DND-41 (cell line): ENCODE data around the gene NOC3L.

ENCODE experiments used
- ATAC-seq: fragments of 200-7000 bp; cut with Tn5 transposase; 3 replicates; pipeline ENCODE4 v1.9.1; 2021; ENCODE audit warnings: low read depth; ENCODE audit not compliant: insufficient read depth
- DNase-seq: peaks from one replicate; pipeline ENCODE4 v3.0.0-alpha.2; 2020
- H2AFZ ChIP-seq: 2 replicates; pipeline ENCODE4 v1.6.0; 2012; ENCODE audit warnings: low read depth, low read length
- H3K27ac ChIP-seq: 2 replicates; pipeline ENCODE4 v1.5.1; 2012; ENCODE audit warnings: low read length, inconsistent platforms
- H3K27me3 ChIP-seq: fragments of 200-600 bp; sonication (generic); 2 replicates; pipeline ENCODE4 v1.6.0; 2012; ENCODE audit warnings: low read length, mild to moderate bottlenecking, inconsistent platforms; ENCODE audit not compliant: insufficient read depth, poor library complexity
- H3K36me3 ChIP-seq: 2 replicates; pipeline ENCODE4 v1.5.1; 2012; ENCODE audit warnings: low read length, inconsistent platforms; ENCODE audit not compliant: insufficient read depth
- H3K4me1 ChIP-seq: 2 replicates; pipeline ENCODE4 v1.5.1; 2012; ENCODE audit warnings: mild to moderate bottlenecking, low read length; ENCODE audit not compliant: insufficient read depth
- H3K4me2 ChIP-seq: 2 replicates; pipeline ENCODE4 v1.6.0; 2012; ENCODE audit warnings: mild to moderate bottlenecking, moderate library complexity, low read length, inconsistent platforms; ENCODE audit not compliant: insufficient read depth
- H3K4me3 ChIP-seq, 2 experiments: fragments of 200-600 bp in 1 of 2; shearing (Covaris generic) in 1 of 2; 2 replicates each; pipeline ENCODE4 v1.5.1; 2012 to 2016; ENCODE audit warnings: inconsistent platforms in 2 of 2, low read length in 2 of 2, mild to moderate bottlenecking in 2 of 2, low read depth in 1 of 2, moderate library complexity in 1 of 2
- H3K79me2 ChIP-seq: 2 replicates; pipeline ENCODE4 v1.6.0; 2012; ENCODE audit warnings: low read length, inconsistent platforms; ENCODE audit not compliant: insufficient read depth
- H3K9ac ChIP-seq: 2 replicates; pipeline ENCODE4 v1.6.0; 2012; ENCODE audit warnings: low read depth, mild to moderate bottlenecking, inconsistent platforms, low read length, moderate library complexity
- H3K9me3 ChIP-seq: 2 replicates; pipeline ENCODE4 v1.5.1; 2012; ENCODE audit warnings: low read length, moderate library complexity, mild to moderate bottlenecking, inconsistent platforms; ENCODE audit not compliant: insufficient read depth, severe bottlenecking
- H4K20me1 ChIP-seq: 2 replicates; pipeline ENCODE4 v1.6.0; 2012; ENCODE audit warnings: low read length; ENCODE audit not compliant: insufficient read depth
- CTCF ChIP-seq: IDR thresholded peaks from 2 replicates; pipeline ENCODE4 v1.5.1; 2012; ENCODE audit warnings: borderline replicate concordance, low read length, moderate library complexity, mild to moderate bottlenecking; ENCODE audit not compliant: poor library complexity, severe bottlenecking; ENCODE audit errors: extremely low read depth
- EZH2 ChIP-seq: IDR thresholded peaks from 3 replicates; pipeline ENCODE4 v1.6.1; 2012; ENCODE audit warnings: borderline replicate concordance, low read depth, mild to moderate bottlenecking, moderate library complexity, low read length, inconsistent platforms; ENCODE audit not compliant: severe bottlenecking

NOC3L gene

DNA sequence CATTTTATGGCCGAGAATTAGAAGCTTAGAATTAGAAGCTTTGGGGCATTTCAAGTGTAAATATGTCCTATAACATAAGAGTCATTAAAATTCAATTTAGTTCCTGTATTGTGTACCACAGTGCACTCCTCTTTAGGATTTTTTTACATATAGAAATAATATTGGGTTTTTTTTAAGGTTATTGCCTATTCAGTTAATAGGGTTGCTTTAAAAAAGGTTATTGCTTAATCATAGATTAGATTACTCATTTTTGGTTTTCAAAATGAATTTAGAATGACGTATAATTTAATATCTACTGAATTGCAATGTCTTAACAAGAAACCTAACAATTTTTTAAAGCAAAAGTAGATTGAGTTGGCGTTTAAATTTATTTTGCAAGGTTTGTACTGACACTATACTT lies 34.1 kb downstream of the NOC3L start:
- TF ChIP-seq CTCF (no peak), EZH2 (no peak)
- Histone ChIP-seq H3K9me3 (no peaks in the 10 kb centered on the region), H3K4me3 (no peak overlapping the region), H2AFZ (no peak overlapping the region), H3K27ac (no peak overlapping the region), H3K36me3 (peaks cover 24% of the 10 kb centered on the region; the same call in 1 of the 2 replicates), H3K27me3 (no peaks in the 10 kb centered on the region), H4K20me1 (no peaks in the 10 kb centered on the region; the same call in 1 of the 2 replicates), H3K79me2 (no peaks in the 10 kb centered on the region), H3K4me2 (no peak overlapping the region), H3K4me1 (no peaks in the 10 kb centered on the region), H3K9ac (no peak overlapping the region)
- no peak for ATAC-seq
- DNase-seq = no peak

DNA sequence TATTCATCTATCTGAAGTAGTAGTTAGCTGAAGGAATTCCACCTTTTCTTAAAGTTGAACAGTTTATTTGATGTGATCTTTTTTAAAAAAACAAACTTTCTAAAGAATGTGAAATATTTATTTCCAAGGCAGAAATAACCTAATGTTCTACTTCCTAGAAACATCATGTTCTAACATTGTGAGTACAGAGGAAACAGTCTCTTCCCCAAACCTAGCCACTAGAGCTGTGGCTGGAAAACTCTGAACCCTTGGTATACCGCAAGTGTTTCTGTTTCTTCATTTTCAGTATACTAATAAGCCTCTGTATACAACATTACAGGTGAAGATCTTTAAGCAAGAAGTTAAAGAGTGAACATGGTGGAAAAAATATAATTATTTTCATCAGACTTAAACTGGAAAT lies 35.1 kb downstream of the NOC3L start:
- Histone ChIP-seq H3K9me3 (no peaks in the 10 kb centered on the region), H3K27ac (no peak overlapping the region), H3K27me3 (no peaks in the 10 kb centered on the region), H3K9ac (no peak overlapping the region), H3K79me2 (no peaks in the 10 kb centered on the region), H3K4me2 (no peak overlapping the region), H4K20me1 (no peaks in the 10 kb centered on the region; the same call in 1 of the 2 replicates), H2AFZ (no peak overlapping the region), H3K36me3 (peaks cover 20% of the 10 kb centered on the region; the same call in 1 of the 2 replicates), H3K4me1 (no peaks in the 10 kb centered on the region), H3K4me3 (no peak overlapping the region)
- no peak for TF ChIP-seq EZH2
- no peak for TF ChIP-seq CTCF
- DNase-seq (no peak), ATAC-seq (no peak)

DNA sequence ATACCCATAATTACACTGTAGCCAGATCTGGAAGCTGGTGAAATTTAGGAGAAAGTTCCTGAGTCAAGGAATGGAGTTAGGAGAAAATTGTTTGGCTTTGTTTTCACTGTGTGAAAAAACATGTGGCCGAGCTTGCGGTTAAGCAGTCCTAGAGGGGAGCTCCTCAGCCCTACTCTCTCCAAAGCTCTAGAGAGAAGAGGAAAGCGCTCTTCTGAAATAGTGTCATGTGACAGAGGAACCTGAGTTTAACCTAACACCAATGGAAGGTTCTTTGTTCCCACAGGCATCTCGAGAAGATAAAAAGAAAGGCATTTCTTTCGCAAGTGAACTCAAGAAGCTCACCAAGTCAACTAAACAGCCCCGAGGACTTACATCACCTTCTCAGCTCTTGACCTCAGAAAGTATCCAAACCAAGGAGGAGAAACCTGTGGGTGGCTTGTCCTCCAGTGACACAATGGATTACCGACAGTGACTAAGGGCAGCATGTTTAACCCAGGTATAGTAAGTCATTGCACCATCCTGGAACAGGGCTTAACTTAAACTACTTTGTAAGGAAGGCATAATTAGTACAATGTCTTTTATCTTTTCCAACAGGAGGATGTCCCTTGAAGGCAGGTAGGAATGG lies 38.0 kb downstream of the NOC3L start:
- DNase-seq = no peak
- Histone ChIP-seq H3K9ac (no peak overlapping the region), H3K4me1 (no peaks in the 10 kb centered on the region), H2AFZ (no peak overlapping the region), H3K4me2 (no peak overlapping the region), H3K4me3 (no peak overlapping the region), H3K9me3 (no peaks in the 10 kb centered on the region), H3K27ac (no peak overlapping the region), H3K27me3 (no peaks in the 10 kb centered on the region), H4K20me1 (peaks cover 4% of the 10 kb centered on the region; the same call in 1 of the 2 replicates), H3K79me2 (no peaks in the 10 kb centered on the region), H3K36me3 (0 out of 2 replicates have a peak, but pooled peaks cover 3% of the 10 kb centered on the region)
- TF ChIP-seq CTCF (no peak), EZH2 (no peak)
- no peak for ATAC-seq
